SK-N-SH (cell line): Measurements from ENCODE around the gene CCDC185. TPM values are rescaled to one million over a fixed set of nuclear protein-coding genes. Genes with fewer than 3 reads are reported as not detected.

Experiments
- CTCF ChIA-PET: fragments of 300-600, 350-600 bp; formaldehyde crosslinking; extraction: SDS; loops from one replicate; lab custom pipeline; 2021; lab: Yijun Ruan, JAX
- POLR2A ChIA-PET: fragments of 350-600 bp; sonication (Branson Sonifier 250); formaldehyde crosslinking; extraction: SDS; loops from one replicate; lab custom pipeline; 2020; ENCODE audit warnings: antibody characterized with exemption, inconsistent platforms; lab: Yijun Ruan, JAX
- DNase-seq: peaks from one replicate; pipeline ENCODE4 v3.0.0; 2012
- H2AFZ ChIP-seq: fragments of 200-600 bp; sonication (generic); 2 replicates; pipeline ENCODE4 v1.8.1; 2016; ENCODE audit warnings: antibody characterized with exemption, mild to moderate bottlenecking, low read depth
- H3F3A ChIP-seq: fragments of 200-600 bp; sonication (generic); replicated peaks from 2 replicates; pipeline ENCODE3; 2016; ENCODE audit warnings: antibody characterized with exemption, mild to moderate bottlenecking; ENCODE audit not compliant: insufficient read depth
- H3K27ac ChIP-seq, 2 experiments: fragments of 200-500 bp in 1 of 2; fragments of 200-600 bp in 1 of 2; sonication (Bioruptor generic) in 1 of 2; sonication (generic), shearing (Covaris generic) in 1 of 2; 2 replicates each; pipeline versions ENCODE4 v1.5.1 to v1.6.1; 2014 to 2016; ENCODE audit warnings: low read depth in 2 of 2, inconsistent platforms in 1 of 2, low read length in 1 of 2, mild to moderate bottlenecking in 1 of 2, mixed read lengths in 1 of 2
- H3K27me3 ChIP-seq: fragments of 200-600 bp; sonication (generic), shearing (Covaris generic); 2 replicates; pipeline ENCODE4 v1.6.1; 2016; ENCODE audit warnings: mixed run types; ENCODE audit not compliant: insufficient read depth
- H3K36me3 ChIP-seq, 2 experiments: fragments of 200-500 bp in 1 of 2; fragments of 200-600 bp in 1 of 2; sonication (Bioruptor generic) in 1 of 2; sonication (generic) in 1 of 2; replicated peaks in 1 of 2; 2 replicates each; pipeline versions ENCODE3 to v1.5.1; 2014 to 2016; ENCODE audit warnings: low read length in 1 of 2, mild to moderate bottlenecking in 1 of 2; ENCODE audit not compliant: insufficient read depth in 2 of 2, control insufficient read depth in 1 of 2
- H3K4me1 ChIP-seq, 2 experiments: fragments of 200-500 bp in 1 of 2; fragments of 200-600 bp in 1 of 2; sonication (Bioruptor generic) in 1 of 2; sonication (generic), shearing (Covaris generic) in 1 of 2; 2 replicates each; pipeline versions ENCODE4 v1.5.1 to v1.6.1; 2014 to 2016; ENCODE audit warnings: low read depth in 1 of 2, low read length in 1 of 2, mixed run types in 1 of 2; ENCODE audit not compliant: insufficient read depth in 2 of 2, control insufficient read depth in 1 of 2
- H3K4me2 ChIP-seq: fragments of 200-600 bp; sonication (generic), shearing (Covaris generic); 2 replicates; pipeline ENCODE4 v1.6.1; 2017; ENCODE audit warnings: mixed run types
- H3K4me3 ChIP-seq, 2 experiments: fragments of 200-500 bp in 1 of 2; fragments of 200-600 bp in 1 of 2; sonication (Bioruptor generic) in 1 of 2; sonication (generic), shearing (Covaris generic) in 1 of 2; 2 replicates each; pipeline versions ENCODE4 v1.5.1 to v1.8.1; 2014 to 2016; ENCODE audit warnings: low read depth in 2 of 2, inconsistent platforms in 1 of 2, low read length in 1 of 2, mild to moderate bottlenecking in 1 of 2, mixed read lengths in 1 of 2, moderate library complexity in 1 of 2
- H3K79me2 ChIP-seq: fragments of 200-600 bp; sonication (generic); 2 replicates; pipeline ENCODE4 v1.8.1; 2017; ENCODE audit warnings: mild to moderate bottlenecking; ENCODE audit not compliant: insufficient read depth
- H3K9ac ChIP-seq: fragments of 200-600 bp; sonication (generic); 2 replicates; pipeline ENCODE4 v1.6.1; 2017; ENCODE audit warnings: mixed run types
- H3K9me2 ChIP-seq: fragments of 200-600 bp; sonication (generic); 2 replicates; pipeline ENCODE4 v1.6.1; 2017; ENCODE audit warnings: mixed run types
- H3K9me3 ChIP-seq: fragments of 200-600 bp; sonication (generic); 2 replicates; pipeline ENCODE4 v1.6.1; 2017; ENCODE audit warnings: mixed run types, mild to moderate bottlenecking, moderate library complexity
- H4K20me1 ChIP-seq: fragments of 200-600 bp; sonication (generic); 2 replicates; pipeline ENCODE4 v1.6.1; 2017; ENCODE audit warnings: mild to moderate bottlenecking, mixed run types; ENCODE audit not compliant: insufficient read depth
- CTCF ChIP-seq: fragments of 200-600 bp; sonication (generic); IDR thresholded peaks from 2 replicates; pipeline ENCODE4 v1.6.1; 2017; ENCODE audit warnings: antibody characterized with exemption, mild to moderate bottlenecking, moderate library complexity
- ELF1 ChIP-seq: IDR thresholded peaks from 2 replicates; pipeline ENCODE4 v1.4.0; 2012
- EP300 ChIP-seq, 2 experiments: IDR thresholded peaks; 2 replicates each; pipeline versions ENCODE4 v1.4.0 to v1.6.1; 2012; ENCODE audit warnings: borderline replicate concordance in 1 of 2, low read depth in 1 of 2, low read length in 1 of 2
- FOSL2 ChIP-seq: IDR thresholded peaks from 2 replicates; pipeline ENCODE4 v1.4.0; 2012; ENCODE audit warnings: low read depth, mild to moderate bottlenecking, moderate library complexity, borderline replicate concordance
- FOXJ3 ChIP-seq: sonication (generic); formaldehyde crosslinking; IDR thresholded peaks from 2 replicates; pipeline ENCODE4 v1.5.1; 2020; ENCODE audit warnings: mild to moderate bottlenecking, missing genetic modification reagents
- FOXM1 ChIP-seq: IDR thresholded peaks from 2 replicates; pipeline ENCODE4 v1.4.0; 2012; ENCODE audit warnings: low read depth, mild to moderate bottlenecking
- GABPA ChIP-seq: IDR thresholded peaks from 2 replicates; pipeline ENCODE4 v1.4.0; 2012; ENCODE audit warnings: low read depth, mild to moderate bottlenecking
- IRF3 ChIP-seq: fragments of 150-350 bp; IDR thresholded peaks from 2 replicates; pipeline ENCODE4 v1.6.1; 2016; ENCODE audit warnings: mild to moderate bottlenecking, low read depth, low read length
- MEF2A ChIP-seq: IDR thresholded peaks from 2 replicates; pipeline ENCODE4 v1.4.0; 2012; ENCODE audit warnings: low read depth, borderline replicate concordance
- MXI1 ChIP-seq: IDR thresholded peaks from 2 replicates; pipeline ENCODE4 v1.6.1; 2012; ENCODE audit warnings: mild to moderate bottlenecking, low read depth, low read length, improper control_type of control experiment
- RAD21 ChIP-seq: IDR thresholded peaks from 2 replicates; pipeline ENCODE4 v1.6.1; 2012; ENCODE audit warnings: mild to moderate bottlenecking, low read length
- RCOR1 ChIP-seq: fragments of 150-350 bp; IDR thresholded peaks from 2 replicates; pipeline ENCODE4 v1.6.1; 2017; ENCODE audit warnings: antibody characterized with exemption, low read length
- RFX5 ChIP-seq: IDR thresholded peaks from 2 replicates; pipeline ENCODE4 v1.6.1; 2012; ENCODE audit warnings: mild to moderate bottlenecking, improper control_type of control experiment, low read length
- TCF12 ChIP-seq: IDR thresholded peaks from 2 replicates; pipeline ENCODE4 v1.4.0; 2012
- TEAD4 ChIP-seq: IDR thresholded peaks from 2 replicates; pipeline ENCODE4 v1.4.0; 2012; ENCODE audit warnings: mild to moderate bottlenecking, borderline replicate concordance; ENCODE audit not compliant: insufficient read depth
- USF2 ChIP-seq: fragments of 150-350 bp; IDR thresholded peaks from 2 replicates; pipeline ENCODE4 v1.6.1; 2017; ENCODE audit warnings: antibody characterized with exemption, low read length, low read depth, borderline replicate concordance
- YY1 ChIP-seq: IDR thresholded peaks from 2 replicates; pipeline ENCODE4 v1.4.0; 2012; ENCODE audit warnings: low read depth, mild to moderate bottlenecking
- ZBTB33 ChIP-seq: IDR thresholded peaks from 2 replicates; pipeline ENCODE4 v1.4.0; 2012; ENCODE audit warnings: low read depth, borderline replicate concordance
- WGBS: methylation state at CpG from one replicate; pipeline ENCODE4 v1.1.6; 2017; ENCODE audit warnings: low lambda C conversion rate; 5-methylcytosine and 5-hydroxymethylcytosine counted together
- polyA plus RNA-seq, 3 experiments: library from polyadenylated mRNA; depleted of rRNA; stranded (reverse); fragments of >200 nt; gene quantifications; 2 replicates each; pipeline ENCODE4 v1.2.3, GENCODE V29; 2012

The CCDC185 gene
- polyA plus RNA-seq, 1 of the 3 experiments (the other 2 are of a cell fraction) = not detected

- no peak for DNase-seq
- TF ChIP-seq RFX5 (no peak), ELF1 (no peak), GABPA (no peak), ZBTB33 (no peak)
- TF ChIP-seq, all 33 proteins: peak for 0
- no peaks in the 10 kb centered on the region for H3K4me1 ChIP-seq
- H3K4me2 ChIP-seq = no peak overlapping the region
- H3K9me2 ChIP-seq = no peaks in the 10 kb centered on the region
- H3K36me3 ChIP-seq = no peaks in the 10 kb centered on the region
- no peaks in the 10 kb centered on the region for H3K9me3 ChIP-seq
- no peaks in the 10 kb centered on the region for H3F3A ChIP-seq
- POLR2A ChIA-PET = no interaction called here
- no peak overlapping the region for H2AFZ ChIP-seq
- 0% methylated on average over 1 of the region's 1 CpG for WGBS
- H4K20me1 ChIP-seq = no peaks in the 10 kb centered on the region
- no peaks in the 10 kb centered on the region for H3K79me2 ChIP-seq
- CTCF ChIA-PET = no interaction called here
- no peak overlapping the region for H3K9ac ChIP-seq
- no peak overlapping the region for H3K4me3 ChIP-seq
- no peak overlapping the region for H3K27ac ChIP-seq
- H3K27me3 ChIP-seq = no peaks in the 10 kb centered on the region; the same call in 1 of the 2 replicates
These were observed 37.0 kb downstream of the CCDC185 start for GRCh38 chr1:223430236-223430635.

GRCh38 chr1:223437151-223437550, 43.9 kb downstream of the CCDC185 start:
- Histone ChIP-seq H3K4me2 (no peak overlapping the region), H3K36me3 (no peaks in the 10 kb centered on the region), H4K20me1 (no peaks in the 10 kb centered on the region), H3K27ac (no peak overlapping the region), H3K4me3 (no peak overlapping the region), H3K9ac (no peak overlapping the region), H3K79me2 (no peaks in the 10 kb centered on the region), H3K4me1 (no peaks in the 10 kb centered on the region; a peak in 1 of 4 replicates), H3K9me2 (no peaks in the 10 kb centered on the region), H3K27me3 (no peaks in the 10 kb centered on the region; the same call in 1 of the 2 replicates), H3K9me3 (no peaks in the 10 kb centered on the region), H3F3A (no peaks in the 10 kb centered on the region), H2AFZ (no peak overlapping the region)
- WGBS = 15% methylated on average over 3 of the region's 3 CpGs
- CTCF ChIA-PET = no interaction called here
- POLR2A ChIA-PET = no interaction called here
- TF ChIP-seq RAD21 = no peak
- no peak for DNase-seq

- ChIA-PET CTCF (no interaction called here), POLR2A (no interaction called here)
- 0% methylated on average over 1 of the region's 1 CpG for WGBS
- H3K27ac ChIP-seq = no peak overlapping the region
- no peak overlapping the region for H3K4me2 ChIP-seq
- no peak overlapping the region for H2AFZ ChIP-seq
- H3K79me2 ChIP-seq = no peaks in the 10 kb centered on the region
- no peak overlapping the region for H3K4me3 ChIP-seq
- DNase-seq = no peak
- no peaks in the 10 kb centered on the region for H3K9me2 ChIP-seq
- H3K9me3 ChIP-seq = no peaks in the 10 kb centered on the region
- no peaks in the 10 kb centered on the region for H3F3A ChIP-seq
- H3K9ac ChIP-seq = no peak overlapping the region
- H4K20me1 ChIP-seq = no peaks in the 10 kb centered on the region
- TF ChIP-seq EP300 (IDR thresholded peaks at IDR 0.05; ENCODE audit: borderline replicate concordance in 1 of 2, low read depth in 1 of 2, low read length in 1 of 2) (no peak), FOXJ3 (CRISPR knock-in tag) (no peak), IRF3 (no peak), TEAD4 (no peak), RFX5 (no peak), USF2 (no peak), RAD21 (no peak), FOSL2 (no peak), TCF12 (no peak), CTCF (no peak), FOXM1 (no peak), RCOR1 (no peak), YY1 (no peak), MXI1 (no peak), MEF2A (no peak)
- H3K4me1 ChIP-seq = no peaks in the 10 kb centered on the region
- no peaks in the 10 kb centered on the region for H3K36me3 ChIP-seq
- H3K27me3 ChIP-seq = no peaks in the 10 kb centered on the region; the same call in 1 of the 2 replicates
These were observed 50.2 kb downstream of the CCDC185 start for GRCh38 chr1:223443397-223443796.
